ENCODE data around the gene FBXO8.

- TF ChIP-seq CTCF (IDR thresholded peaks at IDR 0.05) (no peak), POLR2A (IDR thresholded peaks at IDR 0.05) (no peak)
Measured at GRCh38 chr4:174228988-174229387, 54.5 kb downstream of the FBXO8 start.
